SIG-M5 treated with dmso at 0.1 percent for 504 hours (cell line): Measurements from ENCODE around the gene COL23A1.
"Not testable (repeated sequence)": the region's sequence is repeated elsewhere in the genome, so short reads cannot be mapped to it uniquely, and the experiment has no call there.

Experiments used
- DNase-seq: peaks from one replicate; lab custom pipeline; 2025; ENCODE audit not compliant: unreplicated experiment; lab: John Stamatoyannopoulos, UW

COL23A1 gene

GRCh38 chr5:178312880-178313282 is 277.3 kb downstream of the COL23A1 start:
- DNase-seq: peak; percentile 81

DNA sequence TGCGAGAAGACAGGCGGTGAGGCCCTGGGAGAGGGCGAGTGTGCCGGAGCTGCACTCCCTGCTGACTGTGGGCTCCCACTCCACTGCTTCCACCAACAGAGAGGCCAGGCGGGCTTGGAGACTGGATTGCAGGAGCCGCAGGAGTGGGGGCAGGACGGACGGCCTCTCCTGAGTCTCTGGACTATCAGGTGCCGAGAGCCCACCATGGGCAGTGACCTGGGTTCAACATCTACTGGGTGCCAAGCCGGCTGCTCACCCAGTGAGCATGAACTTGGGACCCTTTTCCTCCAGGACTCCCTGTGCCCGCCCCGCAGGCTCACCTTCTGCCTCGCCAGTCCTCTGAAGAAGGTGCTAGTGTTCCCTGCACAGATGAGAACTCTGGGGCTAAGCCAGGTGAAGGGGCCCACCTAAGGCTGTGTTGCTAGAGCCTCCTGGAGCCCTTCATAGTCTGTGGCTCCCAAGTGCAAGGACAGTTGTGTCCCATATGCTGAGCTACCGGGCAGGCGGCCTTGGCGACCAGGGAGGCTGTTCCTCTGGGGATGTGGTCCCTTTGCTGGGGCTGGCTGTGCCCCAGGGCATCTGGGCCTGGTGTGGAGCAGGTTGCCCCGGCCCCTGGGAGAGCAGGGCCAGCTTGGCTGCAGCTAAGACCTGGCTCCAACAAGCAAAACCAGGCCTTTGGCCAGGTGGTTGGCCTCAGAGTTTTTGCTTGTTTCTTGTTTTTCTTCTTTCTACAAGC is 279.9 kb downstream of the COL23A1 start:
- DNase-seq: no peak

DNA sequence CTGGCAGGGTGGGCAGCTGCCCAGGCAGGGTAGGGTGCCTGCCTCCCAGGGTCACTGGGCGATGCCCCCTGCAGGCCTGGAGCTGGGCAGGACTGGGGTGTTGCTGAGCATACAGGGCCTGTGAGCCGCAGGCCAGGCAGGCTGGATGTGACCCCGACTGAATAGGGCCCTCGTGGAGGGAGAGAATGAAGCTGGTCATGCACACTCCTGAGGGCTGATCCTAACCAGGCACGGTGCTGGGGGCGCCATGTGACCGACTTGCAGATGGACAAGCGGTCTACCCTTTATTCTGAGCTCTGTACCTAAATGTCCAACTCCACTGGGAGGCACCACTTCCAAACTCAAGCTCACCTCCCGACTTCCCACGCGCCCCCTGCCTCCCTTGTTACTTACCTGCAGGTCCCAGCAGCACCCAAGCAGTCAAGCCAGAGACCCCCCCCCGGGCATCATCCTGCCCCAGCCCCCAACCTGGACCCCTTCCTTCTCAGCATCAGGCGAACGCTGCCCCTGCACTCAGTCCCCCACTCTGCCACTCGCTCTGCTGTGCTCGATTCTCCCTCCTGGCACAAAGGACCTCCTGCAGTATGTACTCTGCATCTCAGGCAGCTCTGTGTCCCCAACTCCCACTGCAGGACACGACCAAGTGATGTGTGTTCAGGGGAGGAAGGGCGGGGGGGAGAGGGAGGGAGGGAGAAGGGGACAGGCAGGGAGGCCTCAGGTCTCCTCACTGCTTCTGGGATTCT is 280.8 kb downstream of the COL23A1 start:
- DNase-seq: no peak

GRCh38 chr5:178308541-178309092 is 281.6 kb downstream of the COL23A1 start:
- no peak for DNase-seq

GRCh38 chr5:178307267-178308045 is 282.7 kb downstream of the COL23A1 start:
- no peak for DNase-seq

- DNase-seq: no peak
Measured at GRCh38 chr5:178306430-178307225, 283.6 kb downstream of the COL23A1 start.

- DNase-seq: no peak
Measured at GRCh38 chr5:178305801-178306200, 284.4 kb downstream of the COL23A1 start.

GRCh38 chr5:178304761-178305645 is 285.2 kb downstream of the COL23A1 start:
- DNase-seq: no peak

DNA sequence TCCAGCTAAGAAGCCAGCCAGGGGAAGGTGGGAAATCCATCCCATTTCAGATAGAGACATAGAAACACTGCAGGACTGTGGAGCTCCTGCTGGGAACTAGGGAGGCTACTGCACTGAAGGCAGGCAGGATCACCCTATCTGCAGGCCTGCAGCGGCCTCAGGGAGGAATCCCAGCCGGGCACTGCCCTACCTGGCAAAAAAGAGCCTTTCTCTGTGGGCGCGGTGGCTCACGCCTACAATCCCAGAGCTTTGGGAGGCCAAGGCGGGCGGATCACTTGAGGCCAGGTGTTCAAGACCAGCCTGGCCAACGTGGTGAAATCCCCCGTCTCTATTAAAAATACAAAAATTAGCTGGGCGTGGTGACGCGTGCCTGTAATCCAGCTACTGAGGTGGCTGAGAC is 286.2 kb downstream of the COL23A1 start:
- DNase-seq: no peak

DNA sequence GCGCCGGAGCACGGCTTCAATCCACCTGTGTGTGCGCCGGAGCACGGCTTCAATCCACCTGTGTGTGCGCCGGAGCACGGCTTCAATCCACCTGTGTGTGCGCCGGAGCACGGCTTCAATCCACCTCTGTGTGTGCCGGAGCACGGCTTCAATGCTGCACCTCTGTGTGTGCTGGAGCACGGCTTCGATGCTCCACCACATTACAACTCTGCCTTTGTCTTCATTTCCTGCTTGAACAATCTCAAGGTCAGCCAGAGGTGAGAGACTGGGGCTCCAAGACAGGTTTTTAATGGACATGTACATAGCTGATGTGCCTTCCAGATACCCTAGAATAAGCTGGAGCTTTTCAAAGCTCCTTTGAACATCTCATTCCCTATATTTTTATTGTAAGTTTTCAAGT is 287.9 kb downstream of the COL23A1 start:
- DNase-seq: not testable (repeated sequence)

DNA sequence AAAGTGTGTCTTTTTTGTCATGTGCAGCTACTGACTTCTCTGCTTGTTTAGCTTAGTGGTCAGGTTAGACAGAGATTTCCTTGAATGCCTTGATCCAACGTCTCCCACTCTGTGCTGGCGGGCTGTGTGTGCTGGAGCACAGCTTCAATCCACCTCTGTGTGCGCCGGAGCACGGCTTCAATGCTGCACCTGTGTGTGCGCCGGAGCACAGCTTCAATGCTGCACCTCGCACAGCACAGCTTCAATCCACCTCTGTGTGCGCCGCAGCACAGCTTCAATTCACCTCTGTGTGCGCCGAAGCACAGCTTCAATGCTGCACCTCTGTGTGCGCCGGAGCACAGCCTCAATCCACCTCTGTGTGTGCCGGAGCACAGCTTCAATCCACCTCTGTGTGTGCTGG is 288.6 kb downstream of the COL23A1 start:
- DNase-seq: no peak

GRCh38 chr5:178298283-178298807 is 291.8 kb downstream of the COL23A1 start:
- DNase-seq: no peak

- no peak for DNase-seq
Measured at GRCh38 chr5:178297751-178298150, 292.4 kb downstream of the COL23A1 start.

- DNase-seq: no peak
Measured at GRCh38 chr5:178296066-178296465, 294.1 kb downstream of the COL23A1 start.

DNA sequence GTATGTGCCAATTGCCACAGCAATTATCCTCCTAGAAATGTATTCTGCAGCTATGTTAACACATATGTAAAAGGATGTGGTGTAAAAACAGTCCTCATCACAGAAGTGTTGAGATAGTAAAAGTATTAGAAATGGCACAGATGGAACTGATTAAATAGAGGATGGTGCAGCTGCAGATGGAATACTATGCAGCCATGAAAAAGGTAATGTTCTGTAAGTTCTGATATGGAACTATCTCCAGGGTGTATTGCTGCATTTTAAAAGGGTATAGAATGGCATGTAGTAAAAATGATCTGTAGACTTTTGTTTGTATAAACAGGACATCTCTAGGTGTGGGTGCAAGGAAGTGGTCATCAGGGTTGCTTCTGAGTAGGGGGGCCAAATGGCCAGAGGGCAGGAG is 294.6 kb downstream of the COL23A1 start:
- DNase-seq: no peak

- DNase-seq: no peak
Measured at GRCh38 chr5:178293815-178294214, 296.4 kb downstream of the COL23A1 start.

GRCh38 chr5:178293400-178293799 is 296.8 kb downstream of the COL23A1 start:
- no peak for DNase-seq

DNA sequence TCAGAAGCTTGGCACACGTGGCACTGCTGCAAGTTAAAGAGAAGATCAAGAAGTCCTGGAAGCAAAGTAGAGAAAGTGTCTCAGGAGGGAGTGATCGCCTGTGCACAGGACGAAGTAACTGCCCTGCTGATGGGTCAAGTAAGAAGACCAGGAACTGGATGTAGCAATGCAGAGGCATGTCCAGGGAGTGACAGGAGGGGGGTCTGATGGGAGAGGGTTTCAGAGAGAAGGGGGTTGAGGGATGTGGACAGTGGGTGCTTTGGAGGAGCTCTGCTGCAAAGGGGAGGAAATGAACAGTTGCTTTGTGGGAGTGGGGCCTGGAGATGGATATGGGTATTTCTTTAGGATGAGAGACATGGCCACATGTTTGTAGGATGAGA is 297.4 kb downstream of the COL23A1 start:
- no peak for DNase-seq
